ENCODE results near the gene TEAD1.

Gene TEAD1

DNA sequence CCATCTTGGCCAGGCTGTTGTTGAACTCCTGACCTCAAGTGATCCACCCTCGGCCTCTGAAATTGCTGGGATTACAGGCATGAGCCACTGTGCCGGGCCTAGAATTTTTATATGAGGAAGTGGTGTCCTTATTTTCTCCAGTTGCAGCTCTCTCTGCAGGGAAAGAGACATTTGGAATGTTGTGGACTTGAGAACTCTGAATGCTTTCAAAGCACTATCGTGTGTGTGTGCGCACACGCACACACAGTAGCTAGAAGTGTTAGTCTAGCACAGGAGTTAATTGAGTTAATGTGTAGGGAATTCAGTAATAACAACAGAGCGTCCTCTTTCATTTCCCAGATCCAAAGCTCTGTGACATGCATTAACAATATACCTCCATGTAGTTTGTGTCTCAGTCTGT, 170.9 kb downstream of the TEAD1 start:
- DNase-seq: no peak

DNA sequence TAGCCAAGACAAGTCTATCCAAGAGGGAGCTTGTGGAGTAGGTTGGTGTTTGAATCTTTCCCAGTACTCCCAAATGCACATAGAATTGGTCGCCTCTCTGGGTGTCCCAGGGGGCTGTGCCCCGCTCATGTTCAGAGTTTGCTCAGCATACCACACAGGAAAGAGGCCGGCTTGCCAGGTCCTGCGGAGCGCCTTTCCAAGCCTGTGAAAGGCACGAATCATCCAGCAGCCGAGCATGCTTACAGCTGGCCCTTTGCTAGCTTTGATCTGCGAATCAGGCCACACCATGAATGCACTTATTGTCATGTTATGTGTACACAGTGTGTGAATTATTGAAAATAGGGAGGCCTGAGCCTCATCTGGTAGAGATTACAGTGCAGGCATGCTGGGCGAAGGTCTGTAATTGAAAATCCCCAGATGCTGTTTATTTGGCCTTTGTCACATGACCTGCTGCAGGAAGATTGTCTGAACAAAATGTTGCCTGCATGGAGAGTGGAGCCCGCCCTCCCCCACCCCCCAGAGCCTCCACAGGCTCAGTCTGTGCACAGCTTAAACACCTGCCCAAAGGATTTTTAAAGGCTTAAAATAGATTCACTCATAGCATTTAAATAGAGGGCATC, 171.6 kb downstream of the TEAD1 start:
- DNase-seq: no peak

DNA sequence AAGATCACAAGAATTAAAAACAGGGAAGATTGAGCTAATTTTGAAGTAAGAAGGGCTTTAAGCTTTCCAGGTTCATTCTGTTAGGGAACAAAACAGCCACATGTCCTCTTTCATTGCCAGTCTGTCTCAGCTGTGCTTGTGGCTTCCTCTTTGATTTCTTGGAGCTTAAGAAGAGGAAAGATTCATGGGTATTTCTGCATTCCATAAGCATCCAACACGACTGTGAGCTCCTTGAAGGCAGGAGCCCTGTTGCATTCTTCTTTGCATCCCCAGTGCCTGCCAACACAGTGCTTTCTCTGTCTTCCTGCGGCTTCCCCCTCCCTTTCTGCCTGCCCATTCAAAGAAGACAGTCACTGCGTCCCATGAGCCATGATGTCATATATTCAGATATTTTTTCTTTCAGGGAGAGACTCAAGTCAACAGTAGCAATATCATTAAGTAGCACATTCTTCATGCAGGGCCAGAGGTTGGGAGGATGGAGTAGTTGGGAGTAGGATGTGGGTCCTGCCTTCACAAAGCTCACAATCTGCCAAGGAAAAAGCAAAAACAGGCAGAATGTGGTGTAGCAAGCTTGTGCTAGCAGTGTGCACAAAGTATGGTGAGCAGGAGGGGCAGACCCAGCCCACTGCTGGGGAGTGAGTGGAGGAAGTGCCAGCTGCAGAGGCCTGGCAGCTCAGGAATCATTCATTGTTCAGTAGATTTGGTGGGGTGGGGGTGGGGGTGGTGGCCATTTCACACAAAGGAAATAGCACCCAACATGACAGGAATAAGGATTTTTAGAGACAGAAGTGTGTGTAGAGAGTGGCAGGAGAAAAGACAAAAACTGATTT, 172.8 kb downstream of the TEAD1 start:
- no peak for DNase-seq

DNA sequence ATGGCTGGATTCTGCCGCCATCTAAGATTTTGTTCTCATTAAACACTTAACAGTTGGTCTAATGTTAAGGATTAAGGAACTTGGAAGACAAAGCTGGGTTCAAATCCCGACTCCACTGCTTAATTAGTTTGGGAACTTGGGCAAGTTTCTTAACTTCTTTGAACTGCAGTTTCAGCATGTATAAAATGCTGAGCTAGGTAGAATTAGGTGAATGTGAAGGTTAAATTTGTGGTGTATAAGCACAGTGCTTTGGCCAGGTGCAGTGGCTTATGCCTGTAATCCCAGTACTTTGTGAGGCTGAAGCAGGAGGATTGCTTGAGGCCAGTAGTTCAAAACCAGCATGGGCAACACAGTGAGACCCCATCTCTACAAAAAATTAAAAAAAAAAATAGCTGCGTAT, 174.2 kb downstream of the TEAD1 start:
- DNase-seq: no peak

DNA sequence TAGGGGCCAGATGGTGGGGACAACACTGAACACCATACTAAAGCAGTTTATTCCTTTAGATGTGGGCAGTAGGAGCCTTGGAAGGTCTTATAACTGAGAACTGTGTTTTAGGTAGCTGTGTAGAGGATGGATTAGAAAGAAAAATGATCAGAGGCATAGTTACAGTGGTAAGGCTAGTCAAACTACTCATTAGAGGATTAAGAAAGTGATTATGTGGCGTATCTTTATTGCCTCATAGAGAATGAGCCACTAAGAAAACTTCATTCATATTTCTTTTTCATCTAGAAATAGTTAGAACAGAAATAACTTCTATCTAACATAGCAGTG, 179.1 kb downstream of the TEAD1 start:
- DNase-seq: no peak

DNA sequence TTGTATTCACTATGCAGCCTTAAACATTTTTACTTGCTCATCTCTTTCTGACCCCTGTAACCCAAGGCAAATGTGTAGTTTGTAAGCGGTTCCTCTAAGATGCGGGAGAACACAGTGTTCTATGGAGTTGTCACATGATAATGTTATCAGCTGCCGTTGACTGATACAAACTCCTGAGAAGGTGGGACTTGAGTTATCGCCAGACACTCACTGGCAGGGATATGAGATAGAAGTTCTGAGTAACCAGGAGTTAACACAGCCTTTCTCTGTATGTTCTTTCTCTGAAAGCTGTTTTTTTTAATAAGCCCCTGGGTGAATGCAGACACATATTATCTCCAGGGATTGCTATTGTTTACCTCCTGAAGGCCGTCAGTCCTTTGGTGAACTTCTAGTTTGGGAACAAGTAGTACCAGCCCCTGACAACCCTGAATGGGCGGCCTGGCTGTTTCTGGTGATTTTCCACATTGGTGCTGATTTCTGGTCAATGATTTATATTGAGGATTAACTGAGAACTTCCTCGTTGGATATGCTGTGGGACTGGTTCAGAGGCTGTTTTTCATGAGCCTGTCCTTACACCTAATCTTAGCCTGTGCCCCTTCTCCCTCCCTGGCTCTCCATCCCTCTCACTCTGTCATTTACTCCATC, 179.6 kb downstream of the TEAD1 start:
- no peak for DNase-seq

DNA sequence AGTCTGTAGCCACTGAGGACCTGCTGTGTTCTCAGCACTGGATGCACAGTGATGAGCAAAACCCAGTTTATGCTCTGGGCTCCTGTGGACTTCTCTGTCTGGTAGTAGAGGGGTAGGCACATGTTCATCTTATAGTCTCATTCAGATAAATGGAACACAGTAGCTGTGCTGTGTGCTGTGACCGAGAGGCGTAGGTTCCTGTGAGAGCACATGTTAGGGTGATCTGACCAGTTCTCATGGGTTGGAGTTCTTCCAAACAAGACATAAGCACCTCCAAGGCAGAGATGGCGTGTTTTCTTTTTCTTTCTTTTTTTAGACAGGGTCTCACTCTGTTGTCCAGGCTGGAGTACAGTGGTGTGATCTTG, 180.1 kb downstream of the TEAD1 start:
- no peak for DNase-seq

DNA sequence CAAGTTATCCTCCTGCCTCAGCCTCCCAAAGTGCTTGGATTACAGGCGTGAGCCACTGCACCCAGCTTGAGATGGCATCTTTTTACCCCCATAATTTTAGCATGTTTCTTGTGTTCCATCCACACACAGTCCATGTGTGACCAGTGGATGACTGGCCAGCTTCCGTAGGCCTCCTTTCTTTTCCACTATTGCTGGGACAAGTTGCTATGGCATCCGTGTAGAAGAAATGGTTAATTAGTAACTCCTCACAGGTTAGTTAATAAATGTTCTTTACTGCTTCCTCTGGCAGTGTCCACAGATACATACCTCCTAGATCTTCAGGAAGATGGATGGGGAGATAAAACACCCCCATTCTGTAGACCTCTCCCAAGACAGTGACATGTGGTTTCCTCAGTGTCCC, 180.6 kb downstream of the TEAD1 start:
- DNase-seq: no peak

DNA sequence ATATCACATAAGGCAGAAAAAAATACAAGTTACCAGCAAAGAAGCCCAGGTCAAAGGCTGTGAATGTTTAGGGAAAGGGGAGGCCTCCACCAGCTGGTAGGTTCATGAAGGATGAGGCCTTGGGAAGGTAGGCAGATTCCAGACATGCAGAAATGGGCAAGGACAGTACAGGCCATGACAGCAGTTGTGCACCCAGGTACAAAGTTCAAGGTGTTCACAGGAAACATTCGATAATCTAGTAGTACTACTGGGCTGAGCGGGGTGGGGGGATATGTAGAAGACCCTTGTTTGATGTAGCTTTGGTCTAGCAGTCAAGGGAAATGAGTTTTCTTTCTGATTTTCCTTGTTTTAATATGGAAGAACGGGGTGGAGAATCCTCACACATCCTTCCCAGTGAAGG, 182.1 kb downstream of the TEAD1 start:
- no peak for DNase-seq

DNA sequence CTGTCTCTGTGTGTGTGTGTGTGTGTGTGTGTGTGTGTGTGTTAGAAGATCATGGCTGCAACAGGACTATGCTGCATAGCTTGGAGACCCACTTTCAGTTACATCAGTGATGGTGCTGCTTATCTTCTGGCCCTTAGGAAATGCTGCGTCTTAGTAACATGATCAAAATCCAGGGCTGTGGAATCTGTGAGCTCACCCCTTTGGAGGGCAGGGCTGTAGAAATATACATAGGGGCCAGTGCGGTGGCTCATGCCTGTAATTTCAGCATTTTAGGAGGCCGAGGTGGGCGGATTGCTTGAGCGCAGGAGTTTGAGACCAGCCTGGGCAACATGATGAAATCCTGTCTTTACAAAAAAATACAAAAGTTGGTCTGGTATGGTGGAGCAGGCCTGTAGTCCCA, 183.4 kb downstream of the TEAD1 start:
- no peak for DNase-seq

DNA sequence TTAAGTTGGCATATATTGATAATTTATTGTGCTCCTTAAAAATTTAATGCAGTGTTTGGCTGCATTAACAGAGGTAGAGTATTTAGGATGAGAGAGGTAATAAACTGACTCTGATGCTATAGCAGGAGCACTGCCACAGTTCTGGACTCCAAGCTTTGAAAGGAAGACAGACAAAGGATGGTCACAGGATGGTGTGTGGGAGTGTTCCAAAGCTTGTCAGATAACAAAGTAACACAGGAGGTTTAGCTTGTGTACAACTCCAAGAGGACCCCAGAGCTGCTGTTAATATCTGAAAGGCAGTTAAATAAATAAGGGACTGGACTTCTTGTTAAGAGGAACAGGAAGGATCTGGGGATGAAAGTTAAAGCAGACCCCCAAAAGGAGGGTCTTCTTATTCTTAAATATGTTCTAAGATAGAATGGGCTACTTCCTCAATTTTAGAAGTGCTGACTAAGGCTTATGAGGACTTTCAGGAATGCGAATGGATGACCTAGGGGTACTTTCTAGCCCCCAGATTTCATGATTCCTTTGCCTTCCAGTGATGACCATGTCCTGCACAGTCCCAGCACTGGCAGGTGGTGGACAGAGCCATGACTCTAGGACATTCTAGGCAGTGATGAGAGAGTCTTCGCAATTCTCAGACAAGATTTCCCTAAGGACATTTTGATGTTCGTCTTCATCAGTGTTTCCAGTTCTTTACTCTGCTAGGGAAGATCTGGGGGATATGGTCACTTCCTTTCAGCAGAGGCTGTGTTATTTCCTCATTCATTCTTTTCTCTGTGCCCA, 185.8 kb downstream of the TEAD1 start:
- DNase-seq: no peak

DNA sequence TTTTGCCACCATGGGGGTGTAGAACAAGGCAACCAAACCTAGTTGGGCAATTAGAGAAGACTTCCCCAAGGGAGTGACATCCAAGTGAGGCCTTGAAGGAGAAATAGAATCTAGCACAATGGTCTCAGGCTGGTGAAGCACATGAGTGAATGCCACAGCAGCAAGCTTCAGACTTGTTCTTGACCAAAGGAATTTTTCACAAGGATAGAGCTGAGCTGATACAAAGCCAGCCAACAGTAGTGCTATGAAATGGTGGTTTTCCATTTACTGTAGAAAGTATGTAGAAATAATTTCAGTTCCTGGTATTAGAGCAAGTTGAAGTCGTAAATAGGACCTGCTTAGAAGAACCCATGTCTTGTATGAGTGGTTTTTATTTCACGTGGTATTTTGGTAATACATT, 186.6 kb downstream of the TEAD1 start:
- no peak for DNase-seq

DNA sequence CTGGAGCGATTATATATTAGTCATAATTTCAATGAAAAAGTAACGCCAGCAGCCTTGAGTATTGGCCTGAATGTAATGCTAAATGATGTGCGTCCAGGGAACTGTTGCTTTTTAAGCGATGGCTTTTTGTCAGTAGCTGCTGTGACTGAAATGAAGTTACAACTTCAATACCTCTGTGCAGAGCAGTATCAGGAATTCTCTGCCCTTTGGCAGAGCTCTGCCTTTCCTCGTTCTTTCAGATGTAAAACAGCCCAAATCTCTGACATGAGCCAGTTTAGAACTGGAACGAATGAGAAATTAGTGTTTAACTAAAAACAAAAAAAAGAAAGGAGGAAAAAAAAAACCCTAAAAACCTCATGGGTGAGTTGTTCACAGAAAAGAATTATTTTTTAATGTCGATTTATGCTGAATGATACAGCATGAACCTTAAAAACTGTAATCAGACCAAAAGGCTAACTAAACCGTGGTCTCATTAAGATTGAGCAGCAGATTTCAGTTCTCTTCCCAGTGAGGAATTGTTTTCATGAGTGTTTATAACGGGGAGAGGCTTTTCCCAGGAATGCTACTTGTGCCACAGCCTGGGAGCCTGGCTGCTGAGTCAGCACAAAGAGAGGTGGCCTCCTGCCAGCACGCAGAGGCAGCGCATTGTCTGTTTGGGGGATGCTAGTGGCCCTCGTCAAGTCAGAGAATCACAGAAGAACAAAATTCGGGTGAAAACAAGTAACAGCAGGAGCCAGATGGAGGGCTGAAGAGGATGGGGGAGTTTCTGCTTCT, 188.7 kb downstream of the TEAD1 start:
- no peak for DNase-seq

DNA sequence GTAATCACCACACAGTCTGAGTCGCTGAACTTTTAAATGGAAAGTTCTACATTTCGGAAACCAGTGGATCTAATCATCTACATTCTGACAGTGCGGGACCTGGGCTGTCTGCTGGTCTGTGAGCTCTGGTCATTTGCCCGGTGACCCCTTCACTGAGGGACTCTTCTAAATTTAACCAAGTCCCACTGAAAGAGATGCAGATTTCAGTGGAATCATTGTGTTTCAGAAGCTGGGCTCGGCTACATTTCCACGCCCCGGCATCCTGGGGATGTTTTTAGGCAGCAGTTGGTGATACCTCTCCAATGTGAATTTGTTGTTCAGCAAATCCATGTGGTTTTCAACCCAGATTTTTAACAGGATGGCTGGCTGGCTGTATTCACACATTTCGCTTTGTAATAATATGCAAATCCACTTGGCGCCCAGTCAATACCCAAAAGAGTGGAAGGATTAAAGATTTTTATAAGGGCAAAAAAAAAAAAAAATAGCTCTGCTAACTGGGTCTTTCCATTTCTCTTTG, 189.4 kb downstream of the TEAD1 start:
- no peak for DNase-seq

DNA sequence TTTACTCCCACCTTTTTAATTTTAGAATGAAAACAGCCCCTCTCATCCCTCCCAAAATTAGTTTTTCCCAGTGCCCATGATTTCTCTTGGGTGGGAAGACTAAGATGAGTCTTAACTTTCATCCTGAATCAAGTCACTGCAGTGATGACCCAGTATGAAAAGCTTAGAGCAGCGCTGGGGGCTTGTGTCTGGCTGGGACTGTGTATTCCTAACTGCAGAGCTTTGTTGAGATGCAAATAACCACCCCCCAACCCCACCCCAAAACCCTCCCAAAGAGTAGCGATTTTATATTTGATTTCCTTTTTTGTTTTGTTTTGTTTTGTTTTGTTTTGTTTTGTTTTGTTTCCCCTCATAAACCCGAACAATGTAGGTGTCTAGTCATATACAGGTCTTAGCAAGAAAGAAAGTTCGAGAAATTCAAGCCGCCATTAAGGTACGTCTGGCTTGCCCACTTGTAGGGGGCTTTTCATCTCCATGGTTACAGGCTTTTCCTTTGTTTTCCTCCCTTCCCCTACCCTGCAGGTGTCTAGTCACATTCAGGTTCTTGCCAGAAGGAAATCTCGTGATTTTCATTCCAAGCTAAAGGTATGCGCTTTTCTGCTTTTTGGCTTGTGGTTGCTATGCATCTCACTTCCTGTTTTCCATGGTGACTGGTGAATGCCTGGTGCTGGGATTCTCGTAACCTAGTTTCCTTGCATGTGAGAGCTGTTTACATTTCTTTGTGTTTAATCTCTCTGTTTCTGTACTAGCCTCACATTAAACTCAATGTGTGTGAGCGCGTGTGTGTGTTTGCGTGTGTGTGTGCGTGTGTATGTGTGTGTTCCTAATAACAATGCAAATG, 190.3 kb downstream of the TEAD1 start:
- DNase-seq: no peak

DNA sequence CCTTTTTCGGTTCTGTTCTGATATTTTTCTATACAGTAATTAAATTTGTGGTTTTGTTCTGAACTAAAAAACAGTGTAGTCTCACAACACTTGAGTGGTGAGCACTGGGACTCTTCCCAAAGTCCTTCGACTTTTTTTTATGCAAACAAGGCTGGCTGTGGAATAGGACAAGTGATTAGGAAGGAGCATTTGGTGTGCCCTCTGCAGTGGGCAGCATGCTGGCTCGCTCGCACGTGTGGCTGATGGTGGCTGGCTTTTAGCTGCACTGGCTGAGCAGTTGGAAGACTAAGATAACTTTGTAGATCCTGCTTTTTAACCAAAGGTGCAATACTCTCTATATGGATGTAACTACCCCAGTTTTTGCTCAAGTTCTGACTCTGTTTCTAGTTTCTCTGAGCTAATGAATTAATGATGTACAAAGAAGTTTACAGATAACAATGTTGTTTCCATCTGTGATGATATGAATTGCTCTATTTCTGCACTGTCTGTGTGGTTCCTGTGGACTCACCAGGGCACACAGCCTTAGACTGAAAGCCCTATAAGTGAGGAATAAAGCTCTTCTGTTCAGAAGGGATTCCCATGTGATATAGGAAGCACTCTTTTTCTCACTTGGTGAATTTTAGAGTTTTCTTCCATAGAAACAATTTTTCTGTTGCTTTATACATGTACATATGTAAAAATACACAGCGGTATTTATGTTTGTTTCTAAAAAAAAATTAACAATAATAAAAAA, 191.8 kb downstream of the TEAD1 start:
- DNase-seq: no peak

DNA sequence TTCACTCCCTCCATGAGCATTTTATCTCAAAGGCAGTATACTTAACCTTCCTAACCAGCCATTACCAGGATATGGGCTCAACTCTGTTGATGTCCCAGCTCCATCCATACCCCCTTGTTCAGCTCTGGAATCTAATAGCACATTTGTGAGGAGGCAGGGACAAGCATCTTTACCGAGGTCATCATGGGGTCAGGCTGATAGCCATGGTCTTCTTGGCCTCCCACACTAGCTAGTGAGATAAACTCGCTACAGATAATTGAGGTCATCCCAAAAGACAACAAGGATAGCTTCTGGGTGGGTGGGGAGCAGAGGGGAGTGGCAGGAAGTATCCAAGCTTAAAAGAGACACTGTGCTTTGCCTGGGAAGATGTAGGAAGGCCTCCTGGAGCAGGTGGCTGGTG, 193.3 kb downstream of the TEAD1 start:
- no peak for DNase-seq

DNA sequence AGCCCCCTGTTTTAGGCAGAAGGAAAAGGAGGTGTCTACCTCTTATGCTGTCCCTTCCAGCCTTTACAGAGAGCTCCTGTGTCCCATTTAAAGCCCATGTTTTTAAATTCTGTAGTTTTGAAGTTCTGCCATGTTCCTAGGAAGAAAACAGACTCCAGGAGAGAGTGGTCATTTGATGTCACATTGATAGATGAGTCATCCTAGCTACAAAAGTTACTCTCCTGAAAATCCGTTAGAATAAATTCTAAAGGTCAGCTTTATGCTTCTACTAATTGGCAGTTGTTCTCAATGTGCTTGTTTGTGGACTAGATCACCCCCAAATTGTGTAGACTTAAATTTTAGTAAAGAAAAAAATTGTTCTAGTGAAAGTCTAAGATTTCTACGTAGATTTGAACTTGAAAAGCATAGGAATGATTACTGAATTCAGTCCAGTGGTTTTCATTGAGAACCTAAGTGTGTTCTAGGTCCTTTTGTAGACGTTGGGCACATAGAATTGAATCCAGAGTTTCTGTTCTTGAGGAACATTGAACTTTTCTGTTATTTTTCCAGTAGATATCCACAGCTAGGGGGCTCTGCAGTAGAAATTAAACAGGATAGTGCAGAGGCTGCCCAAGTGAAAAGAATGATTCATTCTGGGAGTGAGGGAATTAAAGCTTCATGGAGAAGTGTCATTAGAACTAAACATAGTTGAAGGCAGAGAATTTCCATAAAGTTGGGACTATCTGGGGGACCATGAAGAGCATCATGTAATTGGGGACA, 194.3 kb downstream of the TEAD1 start:
- DNase-seq: no peak

DNA sequence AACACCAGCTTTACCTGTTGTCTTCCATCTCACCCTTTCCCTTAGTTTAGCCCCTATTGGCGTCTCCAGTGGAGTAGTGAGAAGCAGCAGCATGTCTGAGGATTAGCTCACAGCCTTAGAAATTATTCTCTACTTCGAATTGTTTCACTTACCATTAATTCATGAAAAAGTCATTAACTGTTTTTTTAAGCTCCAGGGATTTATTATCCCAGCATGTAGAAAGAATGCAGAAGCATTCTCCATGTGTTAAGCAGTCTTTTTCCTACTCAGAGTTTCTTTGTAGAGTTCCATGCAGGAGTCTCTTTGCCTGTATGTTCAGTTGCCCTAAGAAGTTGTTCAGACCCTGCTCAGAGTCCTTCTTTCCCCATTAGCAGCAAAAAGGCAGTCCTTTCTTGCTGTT, 197.0 kb downstream of the TEAD1 start:
- no peak for DNase-seq

DNA sequence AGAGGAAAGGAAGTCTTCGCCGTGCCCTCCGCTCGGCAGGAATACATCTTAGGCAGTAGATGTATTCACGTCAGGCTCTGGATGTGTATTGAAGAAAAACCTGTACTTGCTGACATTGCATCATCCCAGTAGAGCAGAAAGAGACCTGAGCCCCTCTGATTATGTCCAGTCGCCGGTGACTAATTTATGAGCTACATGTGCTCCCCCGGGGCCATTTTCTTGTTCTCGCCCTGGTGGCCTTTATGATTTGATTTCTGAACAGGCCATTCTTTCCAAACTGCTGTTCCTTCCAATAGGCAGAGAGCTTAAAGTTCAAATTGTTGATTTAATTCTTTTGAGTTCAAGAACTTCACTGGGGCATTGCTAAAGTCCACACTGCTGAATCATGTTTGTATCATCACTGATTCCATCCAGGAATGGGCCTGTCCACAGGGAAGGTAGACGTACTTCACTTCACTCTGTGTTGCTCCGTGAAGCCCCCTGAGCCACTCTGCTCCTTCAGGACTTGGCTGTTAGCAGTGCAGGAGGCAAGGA, 197.6 kb downstream of the TEAD1 start:
- no peak for DNase-seq

Data from GF-D8 (cell line).